NCI-H146 (cell line): ENCODE data around the gene PPM1L.

Experiments
- DNase-seq: peaks from one replicate; lab custom pipeline; 2025; lab: John Stamatoyannopoulos, UW

The PPM1L gene

GRCh38 chr3:160852856-160853255, 96.8 kb downstream of the PPM1L start:
- no peak for DNase-seq

- peak; percentile 51 for DNase-seq
Observed at GRCh38 chr3:160856450-160856849, 100.4 kb downstream of the PPM1L start.

DNA sequence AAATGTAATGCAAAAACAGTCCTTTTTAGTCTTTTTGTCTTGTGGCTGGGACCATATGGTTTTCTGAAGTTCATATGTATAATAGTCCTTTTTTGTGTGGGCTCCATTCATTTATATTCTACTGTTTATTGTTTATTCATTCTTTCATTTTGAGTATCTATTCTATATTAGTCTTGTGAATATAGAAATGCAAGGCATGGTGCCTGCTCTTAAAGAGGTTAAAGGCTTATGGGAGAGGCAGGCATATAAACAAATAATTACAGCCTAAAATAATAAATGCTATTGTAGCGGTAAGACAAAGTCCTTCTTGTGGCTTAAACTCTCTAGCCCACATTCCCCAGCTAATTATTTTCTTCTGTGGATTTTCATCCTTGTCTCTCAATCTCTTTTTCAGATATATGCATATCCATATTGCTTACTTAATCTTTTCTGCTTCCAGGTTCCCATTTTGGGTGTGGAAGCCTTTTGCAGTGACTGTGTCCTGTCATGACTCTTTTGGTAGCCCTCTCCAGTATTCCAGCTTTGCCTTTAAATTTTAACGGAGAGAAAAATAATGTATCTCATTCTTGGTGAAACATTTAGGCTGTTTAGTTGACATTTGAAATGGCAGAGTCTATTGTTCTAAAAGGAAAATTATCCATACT, 101.6 kb downstream of the PPM1L start:
- DNase-seq = no peak

- peak; percentile 69 for DNase-seq
Observed at GRCh38 chr3:160860346-160860745, 104.3 kb downstream of the PPM1L start.

DNA sequence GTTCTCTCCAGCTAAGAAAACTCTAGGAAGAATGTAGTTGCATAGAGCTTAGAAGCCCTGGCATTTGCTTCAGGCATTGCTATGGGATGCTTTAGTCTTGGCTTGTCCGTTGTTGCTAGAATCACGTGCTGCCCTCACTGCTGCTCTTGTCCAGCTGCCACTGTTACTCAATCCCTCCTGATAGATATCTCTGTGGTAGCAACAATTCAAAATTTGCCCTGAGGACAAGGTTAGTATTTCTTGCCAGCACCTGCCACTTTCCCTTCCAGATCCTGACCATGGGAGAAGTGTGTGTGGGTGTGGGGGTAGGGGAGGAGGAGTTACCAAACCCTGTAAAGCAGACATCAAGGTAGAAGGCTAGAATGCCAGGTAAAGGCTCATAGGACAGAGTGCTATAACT, 113.8 kb downstream of the PPM1L start:
- DNase-seq = peak; percentile 98

- DNase-seq = peak; percentile 92
Observed at GRCh38 chr3:160870327-160870726, 114.3 kb downstream of the PPM1L start.

DNA sequence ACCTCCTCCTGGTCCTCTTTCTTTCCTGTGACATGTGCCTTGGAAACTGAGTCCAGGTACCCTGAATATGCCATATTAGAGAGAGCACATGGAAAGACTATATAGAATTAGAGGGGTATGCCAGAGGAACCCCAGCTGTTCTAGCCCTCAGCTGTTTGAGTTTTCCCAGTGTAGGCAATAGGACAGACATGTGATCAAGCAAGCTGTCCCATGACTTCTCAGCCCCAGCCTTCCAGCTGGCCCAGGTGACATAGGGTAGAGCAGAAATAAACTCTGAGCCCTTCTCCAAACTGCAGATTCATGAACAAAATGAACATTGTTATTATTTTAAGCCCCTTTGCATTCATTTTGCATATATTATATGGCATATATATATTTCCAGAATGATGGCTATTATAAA, 118.7 kb downstream of the PPM1L start:
- no peak for DNase-seq

DNA sequence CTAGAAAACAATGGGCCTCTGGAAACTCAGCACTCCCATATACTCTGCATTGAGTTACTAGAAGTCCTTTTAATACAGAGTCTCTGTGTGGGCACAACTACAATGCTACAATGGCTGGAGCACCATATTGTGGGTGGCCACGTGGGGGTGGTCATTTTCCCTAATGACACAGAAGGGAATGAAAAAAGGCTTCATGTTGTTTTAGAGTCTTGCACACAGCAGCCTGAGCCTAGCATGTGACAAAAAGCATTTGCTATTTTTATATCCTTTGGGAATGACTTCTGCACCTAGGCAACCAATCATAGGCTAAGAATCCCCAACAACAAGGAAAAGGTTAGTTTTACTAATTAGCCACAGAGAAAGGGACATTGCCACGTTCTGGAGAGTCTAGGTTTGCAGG, 120.6 kb downstream of the PPM1L start:
- DNase-seq = no peak

- no peak for DNase-seq
Observed at GRCh38 chr3:160879859-160880258, 123.8 kb downstream of the PPM1L start.

GRCh38 chr3:160883373-160883772, 127.3 kb downstream of the PPM1L start:
- no peak for DNase-seq

DNA sequence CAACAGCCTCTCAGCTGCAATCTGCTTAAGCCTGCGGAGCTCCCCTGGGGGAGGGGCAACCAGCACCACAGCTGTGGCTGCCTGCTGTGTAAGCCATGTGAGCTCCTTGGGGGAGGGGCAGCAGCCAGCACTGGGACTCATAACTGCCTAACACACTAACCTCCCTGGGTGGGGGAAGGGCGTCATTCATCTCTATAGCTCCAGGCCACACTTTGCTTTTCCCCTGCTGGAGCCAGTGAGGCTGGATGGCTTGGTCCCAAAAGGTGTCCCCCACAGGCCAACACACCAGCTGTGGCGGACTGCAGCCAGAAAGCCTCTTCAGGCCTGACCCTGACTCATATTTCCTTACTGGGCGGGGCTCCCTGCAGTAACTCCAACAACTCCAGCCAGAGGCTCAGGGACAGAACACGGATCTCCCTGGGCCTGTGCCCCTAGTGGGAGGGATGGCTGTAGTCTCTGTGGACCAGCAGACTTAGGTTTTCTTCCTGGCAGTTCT, 129.8 kb downstream of the PPM1L start:
- DNase-seq = peak; percentile 52

DNA sequence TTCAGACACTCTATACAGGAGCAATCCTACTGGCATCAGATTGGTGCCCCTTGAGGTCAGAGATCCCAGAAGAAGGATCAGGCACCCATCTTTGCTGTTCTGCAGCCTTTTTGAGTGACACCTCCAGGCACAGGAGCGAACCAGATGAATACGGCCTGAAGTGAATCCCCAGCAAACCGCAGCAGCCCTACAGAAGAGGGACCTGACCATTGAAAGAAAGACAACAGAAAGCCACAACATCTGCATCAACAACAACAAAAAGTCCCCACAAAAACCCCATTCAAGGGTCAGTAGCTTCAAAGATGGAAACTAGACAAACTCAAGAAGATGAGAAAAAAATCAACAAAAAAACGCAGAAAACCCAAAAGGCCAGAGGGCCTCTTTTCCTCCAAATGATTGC, 130.4 kb downstream of the PPM1L start:
- DNase-seq = no peak

DNA sequence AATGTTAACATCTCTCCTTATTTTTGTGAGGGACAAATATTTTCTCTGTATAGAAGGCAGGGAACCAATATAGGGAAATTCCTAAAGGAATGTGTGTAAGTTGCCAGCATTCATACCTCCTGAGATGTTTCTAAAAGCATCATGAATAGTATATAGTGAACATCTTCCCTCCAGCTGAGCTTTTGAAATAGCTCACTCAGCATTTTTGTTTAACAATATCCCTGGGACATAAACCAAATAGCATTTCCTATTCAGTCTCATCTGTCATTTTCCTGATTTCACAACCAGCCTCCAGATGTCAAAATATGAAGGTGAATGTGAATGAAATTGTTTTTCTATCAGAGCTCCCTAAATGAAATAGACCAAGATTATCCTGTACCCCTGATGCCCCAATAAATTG, 137.2 kb downstream of the PPM1L start:
- DNase-seq = no peak

DNA sequence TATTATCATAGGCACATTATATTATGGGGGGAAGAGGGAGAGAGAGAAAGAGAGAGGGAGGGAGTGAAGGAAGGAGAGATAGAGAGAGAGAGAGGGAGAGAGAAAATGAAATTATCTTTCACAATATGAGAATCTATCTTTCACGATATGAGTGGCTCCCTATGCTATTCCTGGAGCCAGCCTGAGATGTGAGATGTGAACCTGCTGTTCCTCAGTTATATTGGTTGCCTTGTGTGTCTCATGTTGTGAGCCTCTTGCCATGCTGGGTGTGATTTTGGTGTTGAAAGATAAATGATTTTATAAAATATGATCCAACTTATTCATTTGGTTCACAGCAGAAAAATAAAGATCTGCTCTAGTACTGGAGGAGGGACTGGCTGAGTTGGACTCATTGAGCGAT, 148.7 kb downstream of the PPM1L start:
- DNase-seq = no peak

- no peak for DNase-seq
Observed at GRCh38 chr3:160906646-160907045, 150.6 kb downstream of the PPM1L start.

- DNase-seq = no peak
Observed at GRCh38 chr3:160909917-160910316, 153.9 kb downstream of the PPM1L start.

DNA sequence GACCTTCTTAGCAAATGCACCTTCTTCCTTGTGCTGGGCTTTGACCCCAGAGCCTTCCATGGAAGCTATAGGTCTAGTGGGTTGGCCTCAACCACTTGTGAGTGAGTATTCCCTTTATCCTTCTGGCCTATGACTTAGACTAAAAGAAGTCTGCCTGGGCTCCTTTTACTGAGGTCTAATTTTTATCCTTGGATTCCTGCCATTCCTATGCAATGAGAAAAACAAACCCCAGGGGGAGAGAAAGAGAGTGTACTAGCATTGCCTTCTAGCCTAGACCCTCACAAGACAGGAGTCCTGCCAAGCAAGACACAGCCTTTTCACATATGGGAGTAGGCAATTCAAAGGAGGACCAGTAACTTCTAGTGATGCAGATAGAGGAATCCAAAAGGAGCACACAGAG, 155.4 kb downstream of the PPM1L start:
- DNase-seq = no peak

DNA sequence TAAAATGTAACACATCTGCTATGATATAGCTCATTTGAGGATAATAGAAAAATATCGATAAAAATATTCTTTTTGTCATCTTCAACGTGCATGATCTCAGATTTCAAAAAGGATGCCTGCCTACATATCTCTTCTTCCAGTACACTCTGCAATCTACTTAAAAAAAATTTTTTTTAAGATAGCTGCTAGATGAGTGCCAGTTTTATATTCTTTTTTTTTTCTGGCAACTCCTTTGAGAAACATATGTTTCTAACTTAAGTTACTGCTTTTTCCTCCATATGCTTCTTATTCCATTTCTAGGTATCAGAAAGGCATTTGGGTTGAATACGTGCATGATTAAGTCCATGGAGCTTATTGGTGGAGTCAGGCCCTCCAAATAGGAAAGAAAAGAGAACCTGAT, 160.4 kb downstream of the PPM1L start:
- DNase-seq = no peak

DNA sequence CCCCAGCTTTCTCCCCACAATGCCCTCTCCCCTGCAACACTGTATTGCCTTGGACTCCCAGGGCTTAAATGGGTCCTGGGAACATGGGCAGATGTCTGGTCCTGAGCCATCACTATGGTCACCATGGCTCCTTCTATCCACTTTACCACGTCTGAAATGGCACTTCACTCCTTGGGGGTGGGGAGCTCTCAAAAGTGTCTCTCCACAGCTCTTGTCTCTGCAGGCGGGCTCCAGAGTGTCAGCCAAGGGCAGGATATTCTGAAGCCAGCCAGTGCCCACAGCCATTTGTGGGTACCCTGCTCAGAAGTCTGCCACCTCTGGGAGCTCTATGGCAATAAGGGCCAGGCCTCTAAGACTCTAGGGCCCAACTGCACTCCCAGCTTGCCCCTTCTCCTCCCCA, 163.9 kb downstream of the PPM1L start:
- no peak for DNase-seq

DNA sequence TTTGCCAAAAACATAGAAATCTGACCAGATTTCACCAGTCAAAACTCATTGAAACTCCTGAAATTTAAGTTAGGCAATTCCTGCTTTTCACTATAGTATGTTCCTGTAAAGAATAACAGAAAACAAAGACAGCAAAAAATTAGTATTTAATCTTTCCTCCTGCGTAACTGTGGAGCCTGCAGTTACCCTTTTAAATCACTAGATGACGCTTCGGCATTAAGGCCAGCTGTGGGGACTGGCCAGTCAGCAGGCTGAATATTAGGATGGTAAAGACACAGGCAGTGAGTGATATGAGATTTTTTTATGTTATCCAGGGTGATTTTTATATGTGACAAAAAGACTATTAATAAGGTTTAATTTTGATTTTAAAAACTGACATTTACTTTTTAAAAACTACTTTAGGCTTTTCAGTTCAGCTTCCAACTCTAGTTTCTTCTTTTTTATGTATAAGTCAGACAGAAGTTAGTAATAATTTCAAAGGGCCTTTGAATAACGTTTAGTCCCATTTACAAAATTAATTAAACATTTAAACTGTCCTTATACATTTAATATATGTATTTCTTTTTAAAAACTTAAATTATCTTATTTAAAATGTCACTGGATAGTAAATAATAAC, 165.1 kb downstream of the PPM1L start:
- peak; percentile 53 for DNase-seq

- DNase-seq = no peak
Observed at GRCh38 chr3:160924776-160925175, 168.7 kb downstream of the PPM1L start.

DNA sequence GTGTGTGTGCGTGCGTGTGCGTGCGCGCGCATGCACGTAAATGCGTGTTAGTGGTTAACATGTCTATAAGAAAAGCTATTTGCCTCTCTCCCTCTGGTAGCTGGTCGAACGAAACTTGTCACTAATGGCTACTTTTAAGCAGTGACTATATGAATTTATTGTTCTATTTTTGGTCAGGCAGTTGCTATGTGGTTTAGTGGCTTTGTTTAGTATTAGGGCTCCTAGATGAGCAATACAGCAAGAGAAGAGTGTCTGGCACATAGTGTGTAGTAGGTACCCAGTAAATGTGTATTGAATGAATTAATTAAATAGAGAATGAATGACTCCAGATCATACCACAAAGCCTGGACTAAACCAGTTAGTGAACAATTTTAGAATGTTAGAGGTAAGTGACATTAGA, 171.6 kb downstream of the PPM1L start:
- no peak for DNase-seq

DNA sequence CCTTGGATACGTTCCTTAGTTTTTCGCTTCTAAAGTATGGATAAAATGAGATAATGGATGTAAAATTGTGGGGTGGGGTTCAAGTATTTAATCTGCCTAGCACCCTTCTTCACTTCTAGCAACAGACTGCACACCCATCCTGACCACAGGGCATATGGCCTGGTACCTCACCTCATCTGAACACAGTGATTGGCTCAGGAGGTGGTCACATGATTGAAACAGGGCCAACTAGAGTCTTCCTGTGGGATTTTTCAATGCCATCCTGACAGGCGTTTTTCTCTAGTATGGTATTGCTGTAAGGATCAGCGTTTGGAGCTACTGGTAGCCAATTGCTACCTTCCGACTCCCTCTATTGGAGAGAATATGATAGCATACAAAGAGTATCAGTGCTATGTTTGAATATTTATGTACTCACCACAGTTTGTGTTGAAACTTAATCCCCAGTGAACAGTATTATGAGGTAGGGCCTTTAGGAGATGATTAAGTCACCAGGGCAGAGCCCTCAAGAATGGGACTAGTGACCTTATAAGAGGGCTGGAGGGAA, 172.2 kb downstream of the PPM1L start:
- DNase-seq = peak; percentile 34

DNA sequence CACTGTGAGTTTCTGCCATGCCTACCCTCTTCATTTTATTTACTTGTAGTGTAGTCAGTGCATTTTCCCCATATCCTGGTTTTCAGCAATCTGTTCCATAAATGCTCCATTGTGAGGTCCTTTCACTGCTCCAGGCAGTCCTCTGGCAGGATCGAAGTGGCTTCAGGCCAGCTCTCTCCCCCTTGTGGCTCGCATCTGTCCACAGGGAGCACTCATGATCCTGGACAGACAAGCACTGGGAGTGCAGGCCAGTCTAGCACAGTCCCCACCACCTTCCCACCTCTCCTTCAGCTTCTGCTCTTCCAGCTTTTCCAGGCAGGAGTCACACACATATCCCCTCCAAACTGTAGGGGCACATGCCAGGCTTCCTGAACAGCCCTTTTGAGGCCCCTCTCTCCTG, 173.6 kb downstream of the PPM1L start:
- DNase-seq = peak; percentile 54
